ENCODE data around the gene TP73.
A peak's percentile ranks its signal among the peaks of the same experiment; 100 is the strongest.

TP73 gene

DNA sequence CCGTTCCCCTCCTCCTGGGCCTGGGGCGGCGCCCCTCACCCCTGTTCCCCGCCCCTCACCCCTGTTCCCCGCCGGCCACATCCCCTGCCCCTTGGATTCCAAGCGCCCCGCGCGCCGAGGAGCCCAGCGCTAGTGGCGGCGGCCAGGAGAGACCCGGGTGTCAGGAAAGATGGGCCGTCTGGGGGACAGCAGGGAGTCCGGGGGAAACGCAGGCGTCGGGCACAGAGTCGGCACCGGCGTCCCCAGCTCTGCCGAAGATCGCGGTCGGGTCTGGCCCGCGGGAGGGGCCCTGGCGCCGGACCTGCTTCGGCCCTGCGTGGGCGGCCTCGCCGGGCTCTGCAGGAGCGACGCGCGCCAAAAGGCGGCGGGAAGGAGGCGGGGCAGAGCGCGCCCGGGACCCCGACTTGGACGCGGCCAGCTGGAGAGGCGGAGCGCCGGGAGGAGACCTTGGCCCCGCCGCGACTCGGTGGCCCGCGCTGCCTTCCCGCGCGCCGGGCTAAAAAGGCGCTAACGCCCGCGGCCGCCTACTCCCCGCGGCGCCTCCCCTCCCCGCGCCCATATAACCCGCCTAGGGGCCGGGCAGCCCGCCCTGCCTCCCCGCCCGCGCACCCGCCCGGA is at the start of gene TP73:
Gene TP73 (plus strand): TSS at position 587 of the 618 bp plus-strand sequence. CDS start 29,850 bp downstream, outside the sequence.
- DNase-seq (ENCODE audit: low spot score) = no peak

DNA sequence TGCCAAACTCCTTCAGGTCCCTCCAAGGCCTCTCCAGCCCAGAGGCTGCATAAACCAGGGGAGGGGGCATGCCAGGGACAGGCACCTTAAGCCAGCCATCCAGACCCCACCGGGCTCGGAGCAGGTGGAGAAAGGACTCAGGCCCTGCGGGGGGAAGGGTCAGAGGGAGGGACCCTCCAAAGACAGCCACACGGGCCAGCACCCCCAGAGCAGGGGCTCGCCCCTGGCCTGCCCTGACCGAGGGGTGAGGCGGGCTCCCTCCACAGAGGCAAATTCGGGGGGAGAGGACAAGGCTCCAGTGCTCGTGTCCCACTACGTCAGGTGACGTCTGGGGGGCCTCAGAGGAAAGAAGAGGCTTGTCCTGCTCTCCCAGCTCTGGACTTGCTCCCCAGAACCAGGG is 49.2 kb upstream of the TP73 start:
- no peak for DNase-seq (ENCODE audit: low spot score)

DNA sequence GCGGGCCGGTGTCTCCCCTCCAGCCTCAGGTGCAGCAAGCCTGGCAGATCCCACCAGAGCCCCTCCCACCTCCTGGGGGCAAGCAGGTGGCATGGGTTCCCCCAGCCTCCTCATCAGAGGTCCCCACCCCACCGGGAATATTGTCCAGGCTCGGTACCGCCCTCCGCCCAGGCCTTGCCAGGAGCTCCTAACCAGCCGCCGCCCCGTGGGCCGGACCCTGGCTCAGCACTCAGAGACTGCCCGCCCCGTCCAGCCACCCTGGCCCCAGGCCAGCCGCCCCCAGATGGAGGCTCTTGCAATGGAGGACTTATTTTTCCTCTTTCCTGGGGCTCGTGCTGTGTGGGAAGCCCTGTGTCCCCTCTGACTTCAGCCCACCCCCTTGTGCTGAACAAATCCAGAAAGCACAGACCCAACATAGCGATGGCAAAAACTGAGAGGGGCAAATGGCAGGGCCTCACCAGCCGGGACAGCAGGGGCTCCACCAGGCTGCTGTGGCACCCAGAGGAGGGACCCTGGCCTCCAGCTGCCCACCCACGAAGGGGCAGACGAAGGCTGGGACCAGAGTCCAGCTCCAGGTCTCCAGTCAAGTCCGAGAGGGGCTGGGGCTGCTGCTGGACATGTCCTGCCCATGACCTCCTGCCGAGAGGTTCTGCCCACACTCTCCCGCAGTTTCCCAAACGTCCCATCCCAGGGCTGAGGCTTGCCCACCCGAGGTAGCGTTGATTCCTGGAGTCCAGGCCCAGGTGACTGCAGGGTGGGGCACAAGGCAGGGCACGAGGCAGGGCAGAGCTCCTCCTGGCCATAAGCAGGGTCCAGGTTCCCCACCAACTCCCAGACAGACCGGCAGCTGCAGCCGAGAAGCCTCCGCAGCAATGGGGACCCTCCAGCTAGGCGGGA is 48.5 kb upstream of the TP73 start:
- DNase-seq (ENCODE audit: low spot score) = no peak

DNA sequence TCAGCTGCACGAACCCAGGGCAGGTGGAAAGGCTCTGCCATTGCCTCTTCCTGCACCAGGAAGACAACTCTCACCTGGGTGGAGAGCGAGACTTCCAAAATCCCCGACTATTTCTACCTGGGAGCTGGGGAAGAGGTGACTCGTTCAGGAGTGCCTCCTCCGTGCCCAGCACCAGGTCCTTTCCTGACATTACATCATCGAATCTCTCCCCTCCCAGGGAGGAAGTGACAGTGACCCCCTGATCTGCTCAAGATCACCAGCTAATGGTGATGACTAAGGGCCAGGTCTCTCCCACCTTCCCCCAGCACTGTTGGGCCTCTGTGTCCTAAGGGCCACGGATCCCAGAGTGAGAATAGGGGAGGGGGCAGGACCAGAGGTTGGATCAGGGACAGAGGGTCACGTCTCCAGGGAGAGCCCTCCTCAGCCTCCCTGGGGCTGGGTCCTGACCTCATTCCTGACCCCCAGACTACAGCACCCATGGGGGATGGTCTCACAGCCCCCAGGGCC is 47.8 kb upstream of the TP73 start:
- DNase-seq (ENCODE audit: low spot score) = no peak

DNA sequence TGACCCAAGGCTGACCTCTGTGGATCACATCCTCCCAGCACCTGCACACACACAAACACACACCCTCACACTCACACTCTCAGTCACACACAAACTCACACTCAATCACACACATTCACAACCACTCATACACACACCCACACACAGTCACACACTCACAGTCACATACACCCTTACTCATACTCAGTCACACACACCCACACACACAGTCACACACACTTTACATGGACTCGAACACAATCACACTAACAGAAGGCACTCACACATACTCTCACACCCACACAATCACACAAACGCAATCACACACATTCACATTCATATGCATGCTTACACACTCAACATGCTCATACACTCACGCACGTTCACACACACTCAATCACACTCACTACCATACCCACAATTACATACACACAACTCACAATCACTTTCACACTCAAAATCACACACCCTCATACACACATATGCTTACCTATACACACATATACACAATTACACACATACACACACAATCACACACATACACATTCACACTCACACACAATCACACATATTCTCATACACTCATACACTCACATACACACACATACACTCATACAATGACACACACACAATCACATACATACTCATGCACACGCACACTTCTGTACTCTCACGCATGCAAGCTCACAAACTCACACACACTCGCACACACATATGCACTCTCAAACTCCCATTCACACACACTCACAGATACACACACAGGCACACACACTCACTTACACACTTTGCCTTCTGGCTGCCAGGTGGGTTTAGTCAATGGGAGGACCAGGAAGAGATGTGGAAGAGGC is 47.1 kb upstream of the TP73 start:
- DNase-seq (ENCODE audit: low spot score) = no peak

DNA sequence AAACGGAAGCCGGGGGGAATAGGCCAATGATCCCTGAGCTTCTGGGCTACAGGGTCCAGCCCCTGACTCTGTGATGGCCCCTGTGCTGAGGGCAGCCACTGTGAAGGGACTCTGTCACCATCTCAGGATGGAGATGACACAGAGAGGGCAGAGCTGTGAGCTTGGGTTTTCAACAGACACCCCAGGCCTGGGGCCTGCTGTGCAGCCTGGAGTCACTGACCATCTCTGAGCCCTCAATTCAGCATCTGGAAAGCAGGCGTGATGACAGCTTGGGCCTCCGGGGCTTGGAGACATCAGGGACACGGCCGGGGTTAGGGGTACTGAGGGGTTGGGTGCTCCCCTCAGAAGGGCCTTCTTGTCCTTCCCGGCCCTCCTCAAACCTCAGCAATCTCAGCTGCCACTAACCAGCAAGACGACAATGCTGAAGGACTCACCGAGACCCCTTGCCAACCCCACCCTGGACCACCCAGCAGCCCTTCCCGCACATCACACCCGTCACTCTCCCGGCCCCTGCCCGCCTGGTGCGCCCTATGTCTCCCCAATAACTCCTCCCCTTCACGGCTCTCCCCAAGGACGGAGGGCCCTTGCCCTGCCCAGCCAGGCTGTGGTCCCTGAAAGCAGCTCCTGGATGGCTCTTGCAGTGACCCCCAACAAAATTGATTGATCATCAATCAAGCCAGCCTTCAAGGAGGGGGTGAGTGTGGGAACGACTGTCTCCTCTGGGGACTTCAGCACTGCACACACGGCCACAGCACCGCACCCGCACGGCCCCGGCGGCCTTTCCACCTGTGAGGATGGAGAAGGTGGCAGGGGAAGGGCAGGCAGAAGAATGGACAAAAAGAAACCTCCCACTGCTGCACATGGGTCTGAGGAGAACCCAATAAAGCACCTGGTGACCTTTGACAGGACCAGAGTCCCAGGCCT is 45.3 kb upstream of the TP73 start:
- no peak for DNase-seq (ENCODE audit: low spot score)

DNA sequence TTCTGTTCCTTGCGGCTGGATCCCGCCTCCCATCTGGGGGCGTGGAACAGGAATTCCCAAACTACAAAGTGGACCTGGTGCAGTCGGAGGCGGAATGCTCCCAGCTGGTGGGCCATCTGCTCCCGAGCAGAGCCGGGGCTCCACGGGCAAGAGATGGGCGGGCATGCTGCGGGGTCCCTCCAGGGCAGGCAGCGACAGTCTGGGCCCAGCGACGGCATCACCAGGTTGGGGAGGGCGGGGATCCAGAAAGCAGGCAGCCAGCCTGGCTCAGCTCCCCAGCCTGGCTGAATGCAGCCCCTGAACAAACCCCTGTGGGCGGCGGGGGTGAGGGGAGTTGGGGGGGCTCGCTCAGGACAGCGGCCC is 44.6 kb upstream of the TP73 start:
- DNase-seq (ENCODE audit: low spot score) = no peak

DNA sequence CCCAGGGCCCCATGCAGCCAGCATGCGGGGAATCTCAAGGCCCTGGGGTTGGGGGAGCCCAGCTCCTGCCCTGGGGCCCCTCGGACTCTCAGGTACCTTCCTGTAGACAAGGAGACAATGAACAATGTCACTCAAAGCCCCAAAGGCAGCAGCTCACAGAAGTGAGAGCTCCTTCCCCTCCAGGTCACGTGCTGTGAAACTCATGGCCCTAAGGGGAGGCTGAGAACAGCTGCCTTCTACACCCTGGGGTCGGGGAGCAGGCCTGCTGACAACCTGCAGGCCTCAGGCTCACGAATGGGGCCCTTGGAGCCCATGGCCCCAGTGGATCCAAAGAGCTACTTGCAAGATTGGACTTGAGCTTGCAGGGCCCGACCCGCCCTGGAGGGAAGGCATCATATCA is 44.2 kb upstream of the TP73 start:
- peak; percentile 46 for DNase-seq (ENCODE audit: low spot score)

DNA sequence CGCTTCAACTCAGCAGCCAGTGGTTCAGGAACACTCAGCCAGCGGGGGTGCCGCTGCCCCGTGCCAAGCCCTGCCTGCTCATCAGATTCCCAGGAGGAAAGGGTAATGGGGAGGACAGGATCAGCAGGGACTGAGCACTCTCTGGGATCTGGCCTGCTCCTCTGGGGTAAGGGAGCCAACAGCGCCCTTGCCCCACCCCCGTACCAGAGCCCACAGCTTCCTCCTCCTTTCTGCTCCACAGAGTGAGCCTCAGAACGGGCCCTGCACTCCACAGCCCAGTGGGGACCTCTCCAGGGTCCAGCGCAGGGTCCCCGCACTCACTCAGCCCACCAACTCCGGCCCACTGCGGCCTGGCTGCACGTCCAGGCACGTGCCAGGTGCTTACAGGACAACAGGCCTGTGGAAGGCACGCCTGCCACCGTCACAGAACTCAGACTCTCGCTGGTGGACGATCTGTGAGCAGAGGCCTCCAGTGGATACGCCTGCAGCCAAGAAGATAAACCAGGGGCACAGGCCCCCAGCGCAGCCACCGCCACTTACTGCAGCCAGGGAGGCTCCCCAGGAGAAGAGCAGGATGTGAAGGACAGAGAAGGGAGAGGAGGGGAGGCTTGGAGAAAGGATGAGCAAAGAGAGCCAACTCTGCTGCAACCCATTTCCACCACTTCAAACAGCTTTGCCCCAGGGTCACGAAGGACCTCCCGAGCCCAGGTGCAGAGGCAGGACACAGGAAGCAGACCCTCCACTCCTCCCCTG is 43.1 kb upstream of the TP73 start:
- DNase-seq (ENCODE audit: low spot score) = no peak

DNA sequence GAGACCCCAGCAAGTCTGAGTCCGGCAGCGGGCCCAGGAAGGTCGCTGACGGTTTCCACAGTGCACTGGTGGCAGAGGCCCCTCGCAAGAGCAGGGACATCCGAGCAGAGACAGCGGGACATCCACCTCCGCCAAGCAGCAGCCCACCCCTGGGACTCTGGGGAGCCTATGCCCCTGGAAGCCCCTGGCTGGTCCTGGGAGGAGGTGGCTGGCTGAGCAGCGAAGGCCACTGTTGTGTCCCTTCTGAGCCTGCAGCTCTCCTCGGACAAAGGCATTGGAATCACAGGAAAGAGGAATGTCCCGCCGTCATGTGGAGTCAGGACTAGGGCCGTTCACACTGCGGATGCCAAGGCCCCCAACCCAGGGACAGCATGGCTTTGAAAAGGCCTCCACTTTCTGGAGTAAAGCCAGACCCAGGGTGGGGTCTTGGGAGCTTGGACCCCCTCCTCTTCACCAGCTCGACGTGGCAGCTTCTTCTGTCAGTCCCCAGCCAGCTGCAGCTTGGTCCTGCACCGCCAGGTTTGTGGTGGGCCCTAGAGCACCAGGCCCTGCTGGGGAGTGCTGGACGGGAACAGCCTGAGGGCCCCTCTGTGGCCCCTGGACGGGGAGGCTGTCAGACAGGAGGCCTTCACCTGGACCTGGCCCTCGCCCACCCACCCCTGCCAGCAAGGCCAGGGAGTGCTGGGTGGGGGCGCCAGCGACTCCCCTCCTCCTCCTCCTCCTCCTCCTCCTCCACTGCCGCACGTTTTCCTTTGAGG is 42.4 kb upstream of the TP73 start:
- DNase-seq (ENCODE audit: low spot score) = no peak

DNA sequence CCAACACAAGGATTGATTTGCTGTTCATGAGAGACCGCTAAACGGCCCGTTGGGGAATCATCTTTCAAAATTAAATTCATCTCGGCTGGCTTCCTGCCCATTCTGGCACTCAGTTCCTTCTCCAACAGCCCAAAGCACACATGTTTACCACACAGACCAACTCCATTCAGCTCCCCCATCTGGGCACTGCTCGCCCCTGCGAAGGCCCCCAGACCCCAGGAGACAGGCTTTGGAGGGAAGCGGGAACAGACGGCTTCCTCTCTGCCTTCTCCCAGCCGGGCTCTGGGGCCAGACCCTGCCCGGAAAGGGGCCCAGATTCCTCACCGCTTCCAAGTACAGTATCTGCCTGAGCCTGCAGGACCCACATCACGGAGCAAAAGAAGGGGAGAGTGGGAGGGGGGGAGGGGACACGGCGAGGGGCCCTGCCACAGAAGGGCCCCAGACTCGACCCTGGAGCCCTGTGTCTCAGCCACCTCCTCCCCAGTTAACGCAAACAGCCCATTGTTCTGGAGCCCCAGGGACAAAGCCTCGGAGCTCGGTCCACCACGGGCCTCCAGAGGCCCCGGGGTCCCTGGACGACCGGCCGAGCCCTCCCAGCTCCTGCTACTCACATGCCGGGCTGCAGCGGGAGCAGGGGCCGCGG is 41.7 kb upstream of the TP73 start:
- no peak for DNase-seq (ENCODE audit: low spot score)

DNA sequence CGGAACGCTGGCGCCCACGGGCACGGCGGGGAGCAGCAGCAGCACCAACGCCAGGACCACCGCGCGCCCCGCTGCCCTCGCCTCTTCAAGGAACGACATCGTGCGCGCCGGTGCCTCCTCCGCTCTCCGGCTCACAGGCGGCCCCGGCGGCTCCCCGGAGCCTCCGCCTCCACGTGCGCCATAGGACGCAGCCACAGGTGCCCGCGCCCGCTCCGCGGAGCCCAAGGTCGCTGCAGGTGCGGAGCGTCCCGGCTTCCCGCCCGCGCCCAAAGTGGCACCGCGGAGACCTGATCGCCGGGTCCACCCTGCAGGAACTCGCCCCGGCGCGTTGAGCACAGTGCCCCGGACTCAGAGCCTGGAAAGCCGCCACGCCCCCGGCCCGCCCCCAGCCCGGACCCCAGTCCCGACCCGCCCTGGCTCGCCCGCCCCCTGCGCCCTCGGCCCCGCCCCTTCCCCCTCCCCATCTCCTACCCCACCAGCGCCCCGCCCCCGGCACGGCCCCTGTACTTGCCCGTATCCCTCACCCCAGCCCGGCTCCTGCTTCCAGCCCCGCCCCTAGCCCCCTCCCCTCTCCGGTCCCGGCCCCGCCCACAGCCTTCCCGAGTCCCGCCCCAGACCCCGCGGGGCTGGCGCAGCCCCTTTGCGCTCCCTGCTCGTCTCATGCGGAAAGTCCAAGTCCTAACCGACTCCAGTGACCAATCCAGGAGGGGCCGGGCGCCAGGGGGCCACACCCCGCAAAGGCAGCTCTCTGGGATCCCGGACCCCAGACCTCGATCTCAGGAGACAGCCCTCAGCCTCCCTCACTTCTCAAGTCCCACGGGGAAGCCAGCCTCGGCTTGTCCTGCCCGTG is 40.9 kb upstream of the TP73 start, which contains the start of gene MEGF6:
Gene MEGF6 (minus strand): TSS at position 339 of the 850 bp plus-strand sequence. CDS start 240 bp downstream, at position 99.
- no peak for DNase-seq (ENCODE audit: low spot score)

DNA sequence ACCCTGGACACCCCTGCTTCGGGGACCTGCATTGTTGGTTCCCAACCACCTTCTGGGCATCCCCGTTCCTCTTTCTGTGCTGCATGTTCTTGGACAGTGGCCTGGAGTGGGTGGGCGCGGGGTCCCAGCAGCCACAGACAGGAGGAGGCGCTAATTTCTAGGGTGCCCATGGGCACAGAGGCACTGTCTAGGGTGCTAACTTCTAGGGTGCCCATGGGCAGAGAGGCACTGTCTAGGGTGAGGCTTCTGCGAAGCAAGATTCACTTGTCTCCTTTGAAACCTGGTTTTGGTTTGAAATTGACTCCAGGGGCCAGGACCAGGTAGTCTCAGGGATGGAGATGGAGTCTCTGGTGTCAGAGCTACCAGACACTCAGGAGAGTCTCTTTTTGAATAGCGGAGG is 40.2 kb upstream of the TP73 start:
- no peak for DNase-seq (ENCODE audit: low spot score)

DNA sequence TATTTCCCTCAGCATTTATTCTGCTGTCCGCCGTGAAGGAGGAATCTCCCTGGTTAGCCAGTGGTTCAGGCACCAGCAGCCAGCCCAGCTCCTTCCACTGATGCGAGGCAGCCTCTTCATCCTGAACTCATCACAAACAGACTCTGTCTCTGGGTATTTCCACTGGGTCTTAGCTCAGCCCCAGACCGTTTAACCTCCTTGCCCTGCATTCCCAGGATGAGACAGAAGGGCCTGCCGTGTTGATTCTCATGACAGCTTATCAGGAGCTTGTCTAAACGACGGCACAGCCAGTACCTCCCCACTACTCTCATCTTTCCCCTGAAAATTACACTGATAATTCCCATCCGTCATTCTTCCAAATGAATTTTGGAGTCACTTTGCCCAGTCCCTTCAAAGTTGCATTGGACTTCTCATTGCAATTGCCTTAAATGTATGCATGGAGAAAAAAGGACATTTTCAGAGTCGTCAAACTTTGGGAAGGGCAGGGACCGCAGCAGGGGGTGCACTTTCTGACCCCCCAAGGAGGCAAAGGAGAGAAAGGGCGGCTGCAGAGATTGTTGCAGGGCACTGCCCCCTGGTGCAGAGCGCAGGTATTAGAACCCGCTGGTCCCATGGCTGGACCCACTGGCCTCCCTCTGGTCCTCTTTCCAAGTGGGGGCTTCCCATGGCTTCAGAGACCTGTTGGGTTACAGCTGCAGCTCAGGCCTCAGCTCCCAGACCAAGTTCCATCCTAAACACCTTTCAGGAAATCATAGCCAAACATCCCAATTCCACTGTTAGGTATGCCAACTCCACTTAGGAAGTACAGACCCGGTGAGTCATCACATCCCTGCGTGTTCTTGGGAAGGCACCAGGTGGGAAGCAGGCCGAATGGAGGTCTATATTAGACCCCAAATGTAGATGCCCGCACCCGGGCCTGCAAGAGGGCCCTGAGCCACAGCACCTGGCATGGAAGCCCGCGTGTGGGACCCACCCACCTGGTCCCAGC is 37.3 kb upstream of the TP73 start:
- DNase-seq (ENCODE audit: low spot score) = peak; percentile 47

DNA sequence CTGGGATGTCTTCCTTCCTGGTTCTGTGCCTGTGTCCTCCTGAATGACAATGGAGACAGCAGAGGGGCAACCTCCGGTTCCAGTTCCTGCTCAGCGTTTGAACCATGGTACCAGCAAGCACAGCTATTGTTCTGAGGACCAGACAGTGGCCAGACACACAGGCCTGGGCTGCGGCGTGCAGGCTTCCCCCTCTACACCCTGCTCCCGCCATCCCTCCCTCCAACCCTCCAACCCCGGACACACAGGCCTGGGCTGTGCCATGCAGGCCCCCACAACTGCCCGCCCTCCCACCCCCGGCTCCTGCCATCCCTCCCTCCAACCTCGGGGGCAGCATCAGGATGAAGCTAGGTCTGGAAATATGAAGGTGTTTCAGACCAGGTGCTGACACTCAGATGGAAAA is 35.5 kb upstream of the TP73 start:
- DNase-seq (ENCODE audit: low spot score) = no peak

DNA sequence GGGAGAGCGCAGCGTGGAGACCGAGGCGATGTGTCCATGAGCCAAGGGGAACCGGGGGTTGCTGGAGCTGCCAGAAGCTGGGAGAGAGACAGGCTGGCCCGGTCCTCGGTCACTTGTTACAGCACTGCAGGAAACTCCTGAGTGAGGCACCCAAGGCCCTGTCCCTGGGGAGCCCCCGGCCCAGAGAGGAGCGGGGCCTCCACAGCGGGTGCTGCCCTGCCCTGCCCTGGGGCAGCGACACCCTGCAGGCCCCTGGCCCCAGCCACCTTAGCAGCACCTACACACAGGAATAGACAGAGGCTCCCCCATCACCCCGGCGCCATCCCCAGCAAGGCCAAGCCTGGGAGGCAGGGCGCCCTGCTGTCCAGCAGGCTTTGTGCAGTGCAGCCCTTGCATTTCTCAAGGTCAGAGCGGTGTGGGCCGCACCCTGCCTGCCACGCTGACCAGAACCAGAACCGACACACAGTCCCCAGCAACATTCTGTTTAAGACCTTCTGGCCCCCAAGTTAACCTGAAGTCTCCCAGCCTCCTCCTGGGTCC is 34.4 kb upstream of the TP73 start:
- no peak for DNase-seq (ENCODE audit: low spot score)

DNA sequence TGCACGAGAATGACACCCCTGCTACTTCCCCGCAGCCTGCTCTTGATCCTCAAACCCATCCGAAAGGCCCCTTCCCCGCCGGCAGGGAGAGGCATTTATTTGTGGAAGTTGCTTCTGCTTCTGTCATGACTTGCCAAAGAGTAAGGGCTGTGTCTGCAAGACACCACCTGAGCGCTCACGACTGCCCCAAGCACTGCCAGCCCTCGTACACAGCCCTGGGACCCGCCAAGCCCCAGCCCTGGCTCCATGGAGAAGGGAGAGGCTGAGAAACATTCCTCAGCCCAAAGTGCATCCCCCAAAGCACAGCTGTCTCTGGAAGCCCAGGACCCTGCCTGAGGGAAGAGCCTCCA is 33.8 kb upstream of the TP73 start:
- no peak for DNase-seq (ENCODE audit: low spot score)
